GM21367 (cell line): ENCODE measurements around the gene AOPEP.
"Not testable (repeated sequence)": the region's sequence is repeated elsewhere in the genome, so short reads cannot be mapped to it uniquely, and the experiment has no call there.

ENCODE experiments used
- ATAC-seq: cut with Tn5 transposase; IDR thresholded peaks from one replicate; pipeline ENCODE4 v1.9.1; 2021; ENCODE audit not compliant: unreplicated experiment

Gene AOPEP

DNA sequence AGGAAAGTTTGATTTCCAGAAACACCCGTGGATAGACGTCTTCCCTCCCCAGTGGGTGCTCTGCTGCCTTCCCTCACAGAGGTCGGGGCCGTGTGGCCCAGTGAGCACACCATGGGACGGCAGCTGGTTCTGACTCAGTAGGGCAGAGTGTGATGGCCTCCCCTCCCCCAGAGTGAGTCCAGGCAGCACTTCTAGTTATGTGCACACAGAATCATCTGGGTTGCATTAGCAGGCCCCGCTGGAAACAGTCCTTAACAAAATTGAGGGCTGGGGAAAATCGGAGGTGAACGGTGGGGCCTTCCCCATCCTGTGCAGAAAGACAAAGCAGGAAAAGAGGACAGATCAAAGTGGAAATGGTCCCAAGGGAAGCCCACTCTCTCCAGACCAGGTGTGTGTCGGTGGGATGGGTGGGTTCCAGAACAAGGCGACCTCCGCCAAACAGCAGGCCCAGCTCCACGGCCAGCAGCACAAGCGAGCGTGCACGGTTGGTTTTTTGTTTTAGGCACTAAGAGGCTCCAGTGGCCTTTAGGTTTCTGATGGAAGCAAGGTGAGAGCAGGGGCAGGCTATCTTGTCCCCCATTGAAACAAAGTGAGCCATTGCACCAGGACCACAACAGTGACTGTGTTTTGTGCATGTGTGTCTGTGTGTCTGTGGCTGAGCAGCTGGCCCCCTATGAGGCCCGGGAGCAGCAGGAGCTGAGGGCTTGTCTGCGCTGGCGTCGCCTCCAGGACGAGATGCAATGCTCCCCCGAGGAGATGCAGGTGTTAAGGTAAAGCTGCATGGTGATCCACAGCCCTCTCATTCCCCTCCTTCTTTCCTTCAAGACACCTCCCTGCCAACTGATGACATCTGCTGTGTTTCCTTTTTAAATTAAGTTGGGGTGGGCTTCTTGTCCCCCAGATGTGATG is 201.5 kb downstream of the AOPEP start:
- ATAC-seq: no peak

DNA sequence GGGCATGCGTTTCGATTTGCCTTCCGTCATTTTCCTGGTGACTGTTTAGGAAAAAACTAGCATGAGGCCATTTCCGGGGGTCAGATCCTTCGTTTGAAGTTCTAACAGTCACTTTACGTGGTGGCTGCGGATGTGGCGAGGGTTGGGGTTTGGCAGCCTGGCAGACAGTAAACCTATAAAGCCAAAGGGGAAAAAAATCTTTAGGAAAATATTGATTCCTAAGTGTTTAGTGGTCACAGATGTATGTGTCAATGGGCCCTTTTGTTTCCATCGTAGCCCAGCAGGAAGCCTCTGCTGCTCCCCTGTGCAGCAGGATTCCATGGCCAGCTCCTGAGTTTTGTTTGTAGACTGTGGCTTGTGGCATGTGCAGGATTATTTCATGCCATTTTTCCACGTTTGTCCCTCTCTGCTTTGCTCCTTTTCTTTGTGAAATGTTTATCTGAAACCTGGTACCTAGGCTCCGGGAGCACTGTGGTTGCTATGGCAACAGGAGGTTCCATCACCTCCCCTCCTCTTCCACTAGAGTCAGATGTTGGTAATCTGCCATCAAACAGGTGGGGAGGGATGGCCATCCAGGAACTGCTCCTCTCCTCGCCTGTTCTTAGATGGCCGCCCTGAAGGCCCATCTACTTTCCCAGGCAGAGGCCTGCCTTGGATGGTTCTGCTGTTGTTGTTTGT is 202.3 kb downstream of the AOPEP start:
- ATAC-seq: no peak

GRCh38 chr9:94929369-94929756 is 202.9 kb downstream of the AOPEP start:
- ATAC-seq: no peak

DNA sequence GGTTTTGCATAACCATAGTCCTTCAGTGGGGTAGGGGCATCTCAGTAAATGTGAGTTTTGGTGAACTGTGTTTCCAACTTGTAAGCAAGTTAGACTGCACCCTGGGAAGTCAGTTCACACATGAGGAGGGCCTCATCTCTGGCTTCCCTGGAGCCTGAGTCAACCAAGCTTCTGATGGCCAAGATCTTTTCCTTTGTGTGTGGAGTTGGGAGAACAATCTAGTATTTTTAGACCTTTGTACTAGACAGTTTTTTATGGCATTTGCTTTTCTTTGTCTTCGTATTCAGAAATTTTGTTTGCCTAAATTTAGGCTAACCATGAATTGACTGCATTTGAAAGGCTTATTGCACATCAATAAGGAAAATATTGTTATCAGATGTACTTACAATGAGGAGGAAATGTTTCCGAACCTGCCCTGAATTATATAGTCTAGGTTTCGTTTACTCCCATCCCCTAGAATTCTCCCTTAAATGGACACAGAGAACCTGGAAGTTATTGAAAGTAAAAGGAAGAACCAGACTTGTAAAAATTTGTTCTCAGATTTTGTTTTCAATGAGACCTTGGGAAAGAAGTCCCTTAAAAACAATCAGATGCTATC is 204.6 kb downstream of the AOPEP start:
- ATAC-seq: no peak

DNA sequence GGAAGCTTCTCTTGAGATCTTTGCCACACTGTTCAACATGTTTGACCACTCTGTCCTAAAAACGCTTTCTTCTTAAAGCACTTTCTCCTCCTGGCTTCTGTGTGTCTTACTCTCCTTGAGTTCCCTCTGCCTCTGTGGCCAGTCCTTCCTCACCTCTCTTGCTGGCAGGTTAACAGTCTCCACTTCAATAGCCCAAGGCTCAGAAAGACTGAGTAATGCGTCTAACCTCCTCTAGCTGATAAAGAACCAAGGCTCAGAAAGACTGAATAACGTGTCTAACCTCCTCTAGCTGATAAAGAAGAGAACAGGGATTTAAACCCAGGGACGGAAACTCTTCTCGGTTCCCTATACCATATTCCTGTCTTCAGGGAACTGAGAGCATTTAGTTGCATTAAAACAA is 205.2 kb downstream of the AOPEP start:
- no peak for ATAC-seq

- ATAC-seq: no peak
Observed at GRCh38 chr9:94932652-94933510, 206.4 kb downstream of the AOPEP start.

- no peak for ATAC-seq
Observed at GRCh38 chr9:94933511-94933828, 207.0 kb downstream of the AOPEP start.

DNA sequence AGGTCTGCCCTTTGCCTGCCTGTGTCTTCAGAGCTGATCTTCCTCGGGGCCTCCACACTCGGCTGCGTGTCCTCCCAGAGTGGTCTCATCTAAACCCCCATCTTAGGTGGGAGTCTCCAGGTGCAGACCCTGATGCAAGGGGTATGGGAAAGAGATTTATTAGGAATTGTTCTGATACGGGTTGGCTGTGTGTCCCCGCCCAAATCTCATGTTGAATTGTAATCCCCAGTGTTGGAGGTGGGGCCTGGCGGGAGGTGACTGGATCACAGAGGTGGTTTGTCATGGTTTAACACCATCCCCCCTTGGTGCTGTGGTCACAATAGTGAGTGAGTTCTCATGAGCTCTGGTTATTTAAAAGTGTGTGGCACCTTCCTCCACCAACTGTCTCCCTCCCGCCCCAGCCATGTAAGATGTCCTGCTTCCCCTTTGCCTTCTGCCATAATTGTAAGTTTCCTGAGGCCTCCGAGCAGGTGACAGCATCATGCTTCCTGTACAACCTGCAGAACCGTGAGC is 208.4 kb downstream of the AOPEP start:
- no peak for ATAC-seq

DNA sequence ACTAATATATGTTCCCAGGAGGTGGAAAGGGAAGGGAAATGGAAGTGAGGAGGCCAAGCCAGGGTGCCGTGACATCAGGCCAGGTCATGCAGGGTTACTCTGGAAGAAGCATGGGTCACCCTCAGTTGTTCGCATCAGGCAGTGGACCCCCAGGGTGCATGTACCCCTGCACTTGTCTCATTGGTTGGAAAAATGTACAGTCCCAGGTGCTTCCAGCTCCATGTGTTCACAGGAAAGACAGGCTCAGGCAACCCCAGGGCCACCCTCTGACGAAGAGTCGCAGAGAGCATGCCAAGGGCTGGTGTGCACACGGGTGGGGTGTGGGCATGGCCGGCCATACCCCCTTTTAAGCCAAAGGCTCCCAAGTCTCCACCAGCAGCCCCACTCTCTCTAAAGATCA is 208.9 kb downstream of the AOPEP start:
- no peak for ATAC-seq

GRCh38 chr9:94936419-94936818 is 209.9 kb downstream of the AOPEP start:
- no peak for ATAC-seq

- ATAC-seq: no peak
Observed at GRCh38 chr9:94937214-94937903, 210.9 kb downstream of the AOPEP start.

GRCh38 chr9:94938384-94938783 is 211.9 kb downstream of the AOPEP start:
- no peak for ATAC-seq

DNA sequence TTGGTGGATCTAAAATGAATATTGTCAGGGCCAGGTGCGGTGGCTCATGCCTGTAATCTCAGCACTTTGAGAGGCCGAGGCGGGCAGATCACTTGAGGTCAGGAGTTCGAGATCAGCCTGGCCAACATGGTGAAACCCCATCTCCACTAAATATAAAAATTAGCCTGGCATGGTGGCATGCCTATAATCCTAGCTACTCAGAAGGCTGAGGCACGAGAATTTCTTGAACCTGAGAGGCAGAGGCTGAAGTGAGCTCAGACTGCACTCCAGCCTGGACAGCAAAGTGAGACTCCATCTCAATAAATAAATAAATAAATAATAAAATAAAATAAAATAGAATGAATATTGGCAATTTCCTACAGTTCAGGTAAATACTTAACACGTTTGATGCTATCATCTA is 213.8 kb downstream of the AOPEP start:
- ATAC-seq: not testable (repeated sequence)

- no peak for ATAC-seq
Observed at GRCh38 chr9:94941211-94941875, 214.8 kb downstream of the AOPEP start.

DNA sequence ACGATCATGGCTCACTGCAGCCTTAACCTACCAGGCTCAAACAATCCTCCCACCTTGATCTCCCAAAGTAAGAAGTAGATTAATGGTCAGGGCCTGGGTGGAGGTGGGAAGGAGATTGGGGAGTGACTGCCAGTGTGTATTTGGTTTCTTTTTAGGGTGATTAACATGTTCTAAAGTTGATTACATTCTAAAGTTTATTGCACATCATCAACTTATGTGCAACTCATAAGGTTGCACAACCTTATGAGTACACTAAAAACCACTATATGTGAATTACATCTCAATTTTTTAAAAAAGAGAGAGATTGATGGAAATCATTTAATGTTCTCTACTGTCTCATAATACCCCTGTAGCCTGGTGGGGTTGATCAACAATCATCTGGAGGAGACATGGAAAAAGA is 218.1 kb downstream of the AOPEP start:
- ATAC-seq: no peak

DNA sequence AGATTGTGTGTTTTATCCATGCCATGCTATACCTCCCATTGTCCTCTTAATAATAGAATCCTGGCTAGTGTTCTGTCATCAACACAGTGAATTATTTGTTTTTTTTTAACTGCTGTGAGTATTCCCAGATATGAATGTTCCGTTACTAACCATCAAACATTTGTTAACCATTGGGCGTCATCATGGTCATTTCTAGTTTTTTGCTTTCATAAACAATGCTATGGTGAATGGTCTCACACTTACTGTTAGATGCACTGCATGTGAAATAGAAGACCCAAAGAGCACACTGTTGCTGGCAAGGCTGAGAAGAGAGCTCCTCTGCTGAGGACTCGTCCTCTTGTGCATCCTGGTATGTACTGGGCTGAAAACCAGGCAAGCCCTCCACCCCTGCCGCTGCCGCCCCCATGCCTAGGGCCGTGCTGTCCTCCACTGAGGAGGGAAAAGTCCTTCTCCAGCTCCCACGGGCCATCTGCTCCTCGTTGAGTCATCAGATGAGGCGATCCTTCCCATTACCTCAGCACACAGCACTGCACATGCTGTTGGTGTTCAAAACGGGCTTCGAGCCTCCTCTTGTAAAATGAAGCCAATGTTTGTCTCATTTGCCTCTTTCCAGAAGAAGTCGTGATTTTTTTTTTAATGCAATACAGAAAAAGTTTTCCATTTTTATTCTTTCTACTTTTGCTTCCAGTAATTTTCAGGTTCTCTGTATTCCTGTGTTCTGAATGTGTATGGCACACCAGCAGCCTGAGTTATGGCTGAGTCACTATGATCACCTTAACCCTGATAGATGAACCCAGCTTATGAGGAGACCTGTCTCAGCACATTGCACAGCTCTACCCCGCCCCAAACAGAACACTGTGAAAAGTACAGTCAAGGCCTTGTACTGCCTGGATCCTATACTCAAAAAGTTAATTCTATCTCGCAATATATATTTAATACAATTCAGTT is 219.0 kb downstream of the AOPEP start:
- ATAC-seq: no peak

GRCh38 chr9:94946256-94946655 is 219.8 kb downstream of the AOPEP start:
- no peak for ATAC-seq

DNA sequence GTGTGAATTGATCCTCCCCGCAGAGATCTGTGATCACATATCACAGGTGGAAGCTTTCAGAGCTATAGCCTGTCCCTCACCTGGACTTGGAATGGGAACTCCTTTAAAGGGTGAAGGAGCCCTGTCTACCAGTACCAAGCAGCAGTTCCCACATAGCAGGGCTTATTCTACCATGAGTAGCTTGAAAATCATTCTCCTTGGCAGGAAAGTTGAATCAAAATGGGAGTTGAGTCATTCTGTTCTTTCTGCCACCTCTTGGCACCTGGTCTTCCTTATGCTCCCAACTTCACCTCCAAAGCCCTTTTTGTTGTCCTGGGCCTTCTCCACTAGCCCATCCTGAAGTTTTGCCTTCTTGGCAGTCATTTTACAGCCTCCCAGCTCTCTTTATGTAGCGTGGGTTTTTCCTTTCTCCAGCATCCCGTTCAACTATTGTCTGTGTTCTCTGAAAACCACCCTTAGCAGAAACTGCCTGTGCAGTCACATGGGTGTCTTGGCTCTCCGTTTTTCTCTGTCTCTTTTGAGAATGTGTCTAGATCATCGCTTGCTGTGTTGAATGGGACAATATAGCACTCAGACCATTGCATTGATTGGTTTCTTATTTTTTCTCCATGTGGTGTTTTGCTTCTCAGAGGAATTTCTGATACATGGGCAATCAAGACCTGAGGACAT is 222.2 kb downstream of the AOPEP start:
- no peak for ATAC-seq
